Choroid plexus epithelial cell (primary cell): Measurements from ENCODE around the gene BID.
"Not testable (repeated sequence)": the region's sequence is repeated elsewhere in the genome, so short reads cannot be mapped to it uniquely, and the experiment has no call there.

Source experiments
- DNase-seq: peaks from one replicate; pipeline ENCODE4 v3.0.0-alpha.2; 2010; ENCODE audit warnings: low read depth
- H3K4me3 ChIP-seq: 2 replicates; pipeline ENCODE4 v1.5.1; 2011; ENCODE audit warnings: low read depth, mild to moderate bottlenecking, control low read depth, low read length, moderate library complexity
- CTCF ChIP-seq: conservative IDR thresholded peaks from 2 replicates; pipeline ENCODE4 v1.5.1; 2011; ENCODE audit warnings: low read depth, mild to moderate bottlenecking, control low read depth, inconsistent platforms, low read length, moderate library complexity

Gene BID

GRCh38 chr22:17767233-17768065 is 6.8 kb downstream of the BID start:
- no peak for DNase-seq
- no peak overlapping the region for H3K4me3 ChIP-seq
- TF ChIP-seq CTCF = no peak

GRCh38 chr22:17764852-17765251 is 9.4 kb downstream of the BID start:
- DNase-seq, H3K4me3 ChIP-seq: not testable (repeated sequence)

GRCh38 chr22:17764036-17764435 is 10.2 kb downstream of the BID start:
- no peak for DNase-seq
- H3K4me3 ChIP-seq = no peak overlapping the region
- TF ChIP-seq CTCF = no peak

GRCh38 chr22:17763442-17763841 is 10.8 kb downstream of the BID start:
- not testable (repeated sequence) for H3K4me3 ChIP-seq, DNase-seq

GRCh38 chr22:17761138-17761488 is 13.2 kb downstream of the BID start:
- TF ChIP-seq CTCF = no peak
- H3K4me3 ChIP-seq = no peak overlapping the region
- DNase-seq = no peak

- H3K4me3 ChIP-seq = no peak overlapping the region
- no peak for DNase-seq
- TF ChIP-seq CTCF = peak; percentile 41
Measured at GRCh38 chr22:17754233-17754925, 19.9 kb downstream of the BID start.

GRCh38 chr22:17753401-17753989 is 20.8 kb downstream of the BID start:
- no peak overlapping the region for H3K4me3 ChIP-seq
- TF ChIP-seq CTCF = no peak
- peak; percentile 35 for DNase-seq

- DNase-seq = no peak
- no peak for TF ChIP-seq CTCF
- no peak overlapping the region for H3K4me3 ChIP-seq
Measured at GRCh38 chr22:17751596-17751995, 22.7 kb downstream of the BID start.
